Measurements from ENCODE around the gene ITGBL1. TPM values are rescaled to one million over a fixed set of nuclear protein-coding genes. Genes with fewer than 3 reads are reported as not detected.

Gene ITGBL1
- total and polyA plus RNA-seq, 2 of the 4 experiments (the other 2 are of a cell fraction), result 22.2 to 24.2 TPM

DNA sequence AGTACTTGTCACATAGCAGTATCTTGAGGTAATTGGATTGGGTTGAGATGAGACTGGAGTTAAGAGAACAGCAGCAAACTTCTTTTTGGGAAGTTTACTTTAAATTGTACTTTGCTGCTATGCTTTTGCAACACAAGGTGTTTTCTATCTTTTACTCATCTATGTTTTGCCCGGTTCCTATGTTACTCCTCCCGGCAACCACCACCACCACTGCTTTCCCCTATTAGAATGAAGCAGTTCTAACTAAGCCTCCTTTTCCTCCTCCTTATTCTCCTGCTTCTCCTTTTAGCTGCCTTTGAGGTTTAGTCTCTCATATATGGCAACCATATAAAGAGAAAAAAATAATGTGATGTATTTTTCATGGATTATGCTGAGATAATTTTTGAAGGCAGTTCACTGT lies 233.5 kb downstream of the ITGBL1 start:
- H2BK120ac ChIP-seq (ENCODE audit: low read depth, low read length), result no peak overlapping the region
- H3K27me3 ChIP-seq (ENCODE audit: control insufficient read depth, insufficient read depth, low read length), result no peaks in the 10 kb centered on the region
- H3K4me2 ChIP-seq (ENCODE audit: low read depth, low read length), result no peak overlapping the region
- no peak overlapping the region for H3K14ac ChIP-seq (replicated peaks; ENCODE audit: low read depth, low read length)
- dilution Hi-C loops (cut with HindIII; ENCODE audit: low sequenced_read_pairs, unreplicated experiment) (no loop called here), intact Hi-C loops (cut with micrococcal nuclease) (no loop called here), in situ Hi-C loops (cut with MboI; ENCODE audit: low sequenced_read_pairs) (no loop called here)
- BruUV-seq (replicated peaks), result no TSS peak
- no peak overlapping the region for H4K8ac ChIP-seq (ENCODE audit: low read depth in 2 of 2, low read length in 2 of 2)
- H3K23ac ChIP-seq (ENCODE audit: low read depth, low read length), result no peak overlapping the region
- no peak overlapping the region for H2BK5ac ChIP-seq (ENCODE audit: low read depth, low read length, poor library complexity, severe bottlenecking)
- TF ChIP-seq NFE2L2 (IDR thresholded peaks at IDR 0.05; ENCODE audit: low read depth, low read length), result no peak
- no peak for TF ChIP-seq RAD21 (IDR thresholded peaks at IDR 0.05; ENCODE audit: low read length)
- TF ChIP-seq CHD1 (IDR thresholded peaks at IDR 0.05; ENCODE audit: low read depth, low read length), result no peak
- TF ChIP-seq MAFK (IDR thresholded peaks at IDR 0.05; ENCODE audit: low read depth, low read length), result no peak
- no peak for TF ChIP-seq MXI1 (IDR thresholded peaks at IDR 0.05; ENCODE audit: borderline replicate concordance, low read depth, low read length)
- H3K27ac ChIP-seq (ENCODE audit: insufficient read depth, low read length), result no peak overlapping the region
- no peak overlapping the region for H2AK9ac ChIP-seq (replicated peaks; ENCODE audit: low read depth, low read length, poor library complexity)
- DNase-seq (no peak), ATAC-seq (ENCODE audit: low read depth) (no peak)
- ChIA-PET POLR2A (ENCODE audit: unreplicated experiment) (no interaction called here), CTCF (no interaction called here)
- no peak overlapping the region for H3K18ac ChIP-seq (ENCODE audit: low read depth, low read length)
- H2AK5ac ChIP-seq (ENCODE audit: low read depth, low read length), result no peak overlapping the region
- no peak overlapping the region for H3K9ac ChIP-seq (ENCODE audit: low read depth, low read length)
- no peak overlapping the region for H3K56ac ChIP-seq (ENCODE audit: extremely low read depth, insufficient read depth, low read length)
- no peaks in the 10 kb centered on the region for H3K36me3 ChIP-seq (ENCODE audit: control insufficient read depth, insufficient read depth, low read length)
- no peak overlapping the region for H2BK20ac ChIP-seq (ENCODE audit: low read depth, low read length)
- H4K20me1 ChIP-seq (ENCODE audit: insufficient read depth, low read length), result no peaks in the 10 kb centered on the region
- H3K4me3 ChIP-seq (ENCODE audit: insufficient read depth, low read depth, low read length), result no peak overlapping the region
- no peaks in the 10 kb centered on the region for H3K4me1 ChIP-seq (ENCODE audit: control insufficient read depth, insufficient read depth, low read length)
- WGBS, 2 experiments (ENCODE audit: extremely low coverage in 2 of 2, insufficient read length in 1 of 2), result no CpG with 5 or more reads among the region's 2 CpGs
- no peak overlapping the region for H3K4ac ChIP-seq (ENCODE audit: low read depth, low read length)
- H2AFZ ChIP-seq (replicated peaks; ENCODE audit: low read length, poor library complexity), result no peak overlapping the region
- H4K5ac ChIP-seq (ENCODE audit: low read depth, low read length), result no peak overlapping the region
- H3K9me1 ChIP-seq (ENCODE audit: insufficient read depth, low read length), result no peaks in the 10 kb centered on the region
- H4K91ac ChIP-seq (ENCODE audit: insufficient read depth, low read depth, low read length), result no peak overlapping the region
- no peak overlapping the region for H2BK15ac ChIP-seq (ENCODE audit: low read depth, low read length)
- no peaks in the 10 kb centered on the region for H3K79me1 ChIP-seq (ENCODE audit: low read depth in 1 of 2, low read length in 2 of 2)
- H3K9me3 ChIP-seq (ENCODE audit: control insufficient read depth, insufficient read depth, low read length), result no peaks in the 10 kb centered on the region

All from IMR-90 (cell line).